IMR-90 (cell line): Measurements from ENCODE around the gene ZNF616. TPM values are rescaled to one million over a fixed set of nuclear protein-coding genes. Genes with fewer than 3 reads are reported as not detected.

Experiments used
- ATAC-seq: fragments of 200-7000 bp; cut with Tn5 transposase; 2 replicates; pipeline ENCODE4 v1.9.1; 2020; ENCODE audit warnings: low read depth, mild to moderate bottlenecking, moderate library complexity
- BruUV-seq: library from RNA; stranded (reverse); fragments of 400-500 nt; replicated peaks from 2 replicates; lab custom pipeline; 2021; lab: Mats Ljungman, UMichigan
- CTCF ChIA-PET: fragments of 300-600 bp; formaldehyde crosslinking; extraction: SDS; loops from one replicate; lab custom pipeline; 2021; ENCODE audit warnings: antibody characterized with exemption; lab: Yijun Ruan, JAX
- POLR2A ChIA-PET: fragments of 300-600 bp; sonication (Branson Sonifier 250); formaldehyde crosslinking; loops from one replicate; lab custom pipeline; 2022; ENCODE audit warnings: antibody characterized with exemption; ENCODE audit not compliant: unreplicated experiment; lab: Charles Lee
- DNase-seq: peaks from one replicate; pipeline ENCODE4 v3.0.0; 2013
- H2AFZ ChIP-seq: replicated peaks from 2 replicates; pipeline ENCODE3; 2013; ENCODE audit warnings: low read length, mild to moderate bottlenecking; ENCODE audit not compliant: poor library complexity
- H2AK5ac ChIP-seq: 2 replicates; pipeline ENCODE4 v1.6.1; 2013; ENCODE audit warnings: low read depth, low read length, inconsistent platforms
- H2AK9ac ChIP-seq: replicated peaks from 2 replicates; pipeline ENCODE3; 2013; ENCODE audit warnings: mild to moderate bottlenecking, low read depth, low read length, moderate library complexity; ENCODE audit not compliant: poor library complexity
- H2BK120ac ChIP-seq: 2 replicates; pipeline ENCODE4 v1.6.1; 2013; ENCODE audit warnings: low read depth, low read length, inconsistent platforms
- H2BK15ac ChIP-seq: 3 replicates; pipeline ENCODE4 v1.6.1; 2013; ENCODE audit warnings: low read depth, low read length, inconsistent platforms
- H2BK20ac ChIP-seq: 2 replicates; pipeline ENCODE4 v1.6.1; 2013; ENCODE audit warnings: low read depth, mild to moderate bottlenecking, inconsistent platforms, low read length, moderate library complexity
- H2BK5ac ChIP-seq: 2 replicates; pipeline ENCODE4 v1.6.1; 2013; ENCODE audit warnings: mild to moderate bottlenecking, low read depth, low read length, inconsistent platforms; ENCODE audit not compliant: poor library complexity, severe bottlenecking
- H3K14ac ChIP-seq: replicated peaks from 2 replicates; pipeline ENCODE4 v1.6.1; 2013; ENCODE audit warnings: low read depth, low read length, inconsistent platforms
- H3K18ac ChIP-seq: 2 replicates; pipeline ENCODE4 v1.6.1; 2013; ENCODE audit warnings: low read depth, low read length, control low read depth
- H3K23ac ChIP-seq: 2 replicates; pipeline ENCODE4 v1.6.1; 2013; ENCODE audit warnings: low read depth, low read length, inconsistent platforms
- H3K27ac ChIP-seq: 2 replicates; pipeline ENCODE4 v1.5.1; 2013; ENCODE audit warnings: mild to moderate bottlenecking, control low read depth, low read length; ENCODE audit not compliant: insufficient read depth
- H3K27me3 ChIP-seq: 2 replicates; pipeline ENCODE4 v1.6.1; 2013; ENCODE audit warnings: low read length; ENCODE audit not compliant: control insufficient read depth, insufficient read depth
- H3K36me3 ChIP-seq: 2 replicates; pipeline ENCODE4 v1.6.1; 2013; ENCODE audit warnings: low read length, mixed read lengths; ENCODE audit not compliant: control insufficient read depth, insufficient read depth
- H3K4ac ChIP-seq: 2 replicates; pipeline ENCODE4 v1.6.1; 2013; ENCODE audit warnings: low read depth, low read length, inconsistent platforms
- H3K4me1 ChIP-seq: 2 replicates; pipeline ENCODE4 v1.6.1; 2013; ENCODE audit warnings: low read length, mixed read lengths; ENCODE audit not compliant: control insufficient read depth, insufficient read depth
- H3K4me2 ChIP-seq: 2 replicates; pipeline ENCODE4 v1.6.1; 2013; ENCODE audit warnings: low read depth, mild to moderate bottlenecking, control low read depth, low read length, moderate library complexity
- H3K4me3 ChIP-seq: 2 replicates; pipeline ENCODE4 v1.5.1; 2013; ENCODE audit warnings: low read depth, mild to moderate bottlenecking, control low read depth, low read length, moderate library complexity; ENCODE audit not compliant: insufficient read depth
- H3K56ac ChIP-seq: 2 replicates; pipeline ENCODE4 v1.6.1; 2013; ENCODE audit warnings: low read length, inconsistent platforms; ENCODE audit not compliant: insufficient read depth; ENCODE audit errors: extremely low read depth
- H3K79me1 ChIP-seq, 2 experiments: 2 replicates each; pipeline ENCODE4 v1.6.1; 2013; ENCODE audit warnings: low read length in 2 of 2, inconsistent platforms in 1 of 2, low read depth in 1 of 2
- H3K9ac ChIP-seq: 2 replicates; pipeline ENCODE4 v1.6.1; 2013; ENCODE audit warnings: low read depth, low read length, control low read depth
- H3K9me1 ChIP-seq: 2 replicates; pipeline ENCODE4 v1.6.1; 2013; ENCODE audit warnings: low read length, inconsistent platforms; ENCODE audit not compliant: insufficient read depth
- H3K9me3 ChIP-seq: 2 replicates; pipeline ENCODE4 v1.6.1; 2013; ENCODE audit warnings: low read length; ENCODE audit not compliant: control insufficient read depth, insufficient read depth
- H4K20me1 ChIP-seq: 2 replicates; pipeline ENCODE4 v1.6.1; 2013; ENCODE audit warnings: low read length, inconsistent platforms; ENCODE audit not compliant: insufficient read depth
- H4K5ac ChIP-seq: 2 replicates; pipeline ENCODE4 v1.6.1; 2013; ENCODE audit warnings: mild to moderate bottlenecking, low read depth, low read length, control low read depth
- H4K8ac ChIP-seq, 2 experiments: 2 replicates each; pipeline ENCODE4 v1.6.1; 2013; ENCODE audit warnings: low read depth in 2 of 2, low read length in 2 of 2, control low read depth in 1 of 2, inconsistent platforms in 1 of 2
- H4K91ac ChIP-seq: 2 replicates; pipeline ENCODE4 v1.6.1; 2013; ENCODE audit warnings: low read depth, low read length, inconsistent platforms; ENCODE audit not compliant: insufficient read depth
- BHLHE40 ChIP-seq: fragments of 150-350 bp; IDR thresholded peaks from 2 replicates; pipeline ENCODE4 v1.6.1; 2016; ENCODE audit warnings: mild to moderate bottlenecking, low read depth, low read length
- CEBPB ChIP-seq: IDR thresholded peaks from 2 replicates; pipeline ENCODE4 v1.6.1; 2012; ENCODE audit warnings: low read depth, low read length, improper control_type of control experiment
- CHD1 ChIP-seq: IDR thresholded peaks from 2 replicates; pipeline ENCODE4 v1.6.1; 2012; ENCODE audit warnings: low read depth, low read length, improper control_type of control experiment
- ELK1 ChIP-seq: fragments of 150-350 bp; IDR thresholded peaks from 2 replicates; pipeline ENCODE4 v1.6.1; 2016; ENCODE audit warnings: low read depth, mild to moderate bottlenecking, low read length, moderate library complexity, borderline replicate concordance
- FOS ChIP-seq: fragments of 150-350 bp; IDR thresholded peaks from 2 replicates; pipeline ENCODE4 v1.6.1; 2016; ENCODE audit warnings: low read depth, low read length
- MAFK ChIP-seq: IDR thresholded peaks from 2 replicates; pipeline ENCODE4 v1.6.1; 2012; ENCODE audit warnings: low read depth, low read length, improper control_type of control experiment
- MAZ ChIP-seq: IDR thresholded peaks from 2 replicates; pipeline ENCODE4 v1.6.1; 2012; ENCODE audit warnings: low read depth, mild to moderate bottlenecking, low read length, improper control_type of control experiment, moderate library complexity, borderline replicate concordance
- MXI1 ChIP-seq: IDR thresholded peaks from 2 replicates; pipeline ENCODE4 v1.6.1; 2012; ENCODE audit warnings: low read depth, mild to moderate bottlenecking, low read length, moderate library complexity, borderline replicate concordance
- NFE2L2 ChIP-seq: fragments of 150-350 bp; IDR thresholded peaks from 2 replicates; pipeline ENCODE4 v1.6.1; 2016; ENCODE audit warnings: low read depth, mild to moderate bottlenecking, low read length
- POLR2A ChIP-seq: IDR thresholded peaks from 2 replicates; pipeline ENCODE4 v1.6.1; 2012; ENCODE audit warnings: mild to moderate bottlenecking, low read depth, low read length
- RAD21 ChIP-seq: IDR thresholded peaks from 2 replicates; pipeline ENCODE4 v1.6.1; 2012; ENCODE audit warnings: low read length, improper control_type of control experiment
- RCOR1 ChIP-seq: IDR thresholded peaks from 2 replicates; pipeline ENCODE4 v1.6.1; 2012; ENCODE audit warnings: mild to moderate bottlenecking, low read length, improper control_type of control experiment; ENCODE audit not compliant: insufficient replicate concordance
- RFX5 ChIP-seq: IDR thresholded peaks from 2 replicates; pipeline ENCODE4 v1.8.0; 2012; ENCODE audit warnings: low read depth, mild to moderate bottlenecking, low read length, moderate library complexity
- SMC3 ChIP-seq: fragments of 150-350 bp; IDR thresholded peaks from 2 replicates; pipeline ENCODE4 v1.6.1; 2016; ENCODE audit warnings: low read depth, mild to moderate bottlenecking, antibody characterized with exemption, low read length, moderate library complexity
- USF2 ChIP-seq: fragments of 150-350 bp; IDR thresholded peaks from 2 replicates; pipeline ENCODE4 v1.6.1; 2017; ENCODE audit warnings: mild to moderate bottlenecking, antibody characterized with exemption, low read length, low read depth
- WGBS, 2 experiments: methylation state at CpG; one replicate each; pipeline versions ENCODE4 v1.1.5 to v1.1.7; 2013; ENCODE audit warnings: missing lambda C conversion rate in 2 of 2; ENCODE audit not compliant: insufficient read length in 1 of 2; ENCODE audit errors: extremely low coverage in 2 of 2; 5-methylcytosine and 5-hydroxymethylcytosine counted together
- dilution Hi-C: fragments of 300-500 bp; cut with HindIII; formaldehyde crosslinking; loops from one replicate; pipeline ENCODE4 v1.14.3; 2018; ENCODE audit warnings: low sequenced_read_pairs; ENCODE audit not compliant: unreplicated experiment
- in situ Hi-C: fragments of 300-500 bp; cut with MboI; formaldehyde crosslinking; loops from 3 replicates; pipeline ENCODE4 v1.14.3; 2019; ENCODE audit warnings: low sequenced_read_pairs, inconsistent platforms, mixed read lengths
- intact Hi-C: fragments of 100-400 bp; cut with micrococcal nuclease; formaldehyde crosslinking; loops from 2 replicates; pipeline ENCODE4 v1.10.0; 2022
- polyA plus RNA-seq, 3 experiments: library from polyadenylated mRNA; depleted of rRNA; stranded (reverse); fragments of >200 nt; gene quantifications; 2 replicates each; pipeline ENCODE4 v1.2.3, GENCODE V29; 2012; ENCODE audit warnings: low replicate concordance in 1 of 3
- total RNA-seq: library from RNA; depleted of rRNA; stranded (reverse); fragments of >200 nt; gene quantifications from 2 replicates; pipeline ENCODE4 v1.2.3, GENCODE V29; 2012
- TF ChIP-seq, protein P1 (sequence below): conservative IDR thresholded peaks from 2 replicates; pipeline ENCODE4 v1.5.1; 2012; ENCODE audit warnings: mild to moderate bottlenecking, low read depth, low read length, improper control_type of control experiment

The ZNF616 gene
- total and polyA plus RNA-seq, 2 of the 4 experiments (the other 2 are of a cell fraction): 2.8 to 13.6 TPM

DNA sequence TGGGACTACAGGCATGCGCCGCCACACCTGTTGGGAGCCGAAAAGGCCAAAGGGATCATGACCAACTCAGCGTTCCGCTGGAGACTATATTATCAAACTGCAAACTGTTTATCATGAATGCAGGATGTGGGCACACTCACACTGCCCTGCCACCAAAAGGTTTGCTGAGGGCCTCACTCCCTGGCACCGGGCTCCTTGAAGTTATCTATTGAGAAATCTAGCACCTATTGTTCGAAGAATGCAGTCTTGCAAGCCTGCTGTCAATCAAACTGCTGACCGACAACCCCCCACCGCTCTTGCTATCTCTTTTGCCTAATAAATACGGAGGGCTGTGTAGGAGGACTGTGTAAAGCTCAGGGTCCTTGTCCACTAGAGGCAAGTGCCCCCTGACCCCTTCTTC, 36.8 kb upstream of the ZNF616 start:
- Histone ChIP-seq H2BK15ac (no peak overlapping the region), H3K4ac (no peak overlapping the region), H3K9me1 (no peaks in the 10 kb centered on the region), H4K20me1 (no peaks in the 10 kb centered on the region), H3K79me1 (no peaks in the 10 kb centered on the region), H3K56ac (no peak overlapping the region), H3K36me3 (no peaks in the 10 kb centered on the region), H2AK5ac (no peak overlapping the region), H3K27ac (no peak overlapping the region), H3K9ac (no peak overlapping the region), H3K4me1 (no peaks in the 10 kb centered on the region), H2BK120ac (no peak overlapping the region), H4K91ac (no peak overlapping the region), H3K4me2 (no peak overlapping the region), H3K14ac (no peak overlapping the region), H2AK9ac (no peak overlapping the region), H3K18ac (no peak overlapping the region), H3K27me3 (no peaks in the 10 kb centered on the region), H4K5ac (no peak overlapping the region), H3K9me3 (no peaks in the 10 kb centered on the region), H2BK20ac (no peak overlapping the region), H2AFZ (no peak overlapping the region), H3K23ac (no peak overlapping the region), H4K8ac (no peak overlapping the region), H2BK5ac (no peak overlapping the region), H3K4me3 (no peak overlapping the region)
- no TSS peak for BruUV-seq
- 89% methylated on average over 3 of the region's 10 CpGs; no CpG with 5 or more reads in 1 of the 2 experiments for WGBS, 2 experiments
- intact Hi-C loops: no loop called here
- ChIA-PET CTCF (no interaction called here), POLR2A (no interaction called here)
- ATAC-seq: no peak
- dilution Hi-C loops: no loop called here
- no peak for TF ChIP-seq BHLHE40
- TF ChIP-seq USF2: no peak
- no peak for TF ChIP-seq MAFK
- TF ChIP-seq, protein P1, sequence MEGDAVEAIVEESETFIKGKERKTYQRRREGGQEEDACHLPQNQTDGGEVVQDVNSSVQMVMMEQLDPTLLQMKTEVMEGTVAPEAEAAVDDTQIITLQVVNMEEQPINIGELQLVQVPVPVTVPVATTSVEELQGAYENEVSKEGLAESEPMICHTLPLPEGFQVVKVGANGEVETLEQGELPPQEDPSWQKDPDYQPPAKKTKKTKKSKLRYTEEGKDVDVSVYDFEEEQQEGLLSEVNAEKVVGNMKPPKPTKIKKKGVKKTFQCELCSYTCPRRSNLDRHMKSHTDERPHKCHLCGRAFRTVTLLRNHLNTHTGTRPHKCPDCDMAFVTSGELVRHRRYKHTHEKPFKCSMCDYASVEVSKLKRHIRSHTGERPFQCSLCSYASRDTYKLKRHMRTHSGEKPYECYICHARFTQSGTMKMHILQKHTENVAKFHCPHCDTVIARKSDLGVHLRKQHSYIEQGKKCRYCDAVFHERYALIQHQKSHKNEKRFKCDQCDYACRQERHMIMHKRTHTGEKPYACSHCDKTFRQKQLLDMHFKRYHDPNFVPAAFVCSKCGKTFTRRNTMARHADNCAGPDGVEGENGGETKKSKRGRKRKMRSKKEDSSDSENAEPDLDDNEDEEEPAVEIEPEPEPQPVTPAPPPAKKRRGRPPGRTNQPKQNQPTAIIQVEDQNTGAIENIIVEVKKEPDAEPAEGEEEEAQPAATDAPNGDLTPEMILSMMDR: no peak
- no peak for TF ChIP-seq ELK1
- TF ChIP-seq CHD1: no peak
- no peak for TF ChIP-seq CEBPB
- TF ChIP-seq RAD21: no peak
- no peak for TF ChIP-seq SMC3
- TF ChIP-seq POLR2A: no peak
- no peak for TF ChIP-seq RFX5
- TF ChIP-seq MXI1: no peak
- no peak for TF ChIP-seq FOS
- no peak for TF ChIP-seq MAZ
- no peak for TF ChIP-seq NFE2L2
- no peak for TF ChIP-seq RCOR1
- DNase-seq: no peak
- in situ Hi-C loops: no loop called here
